Aorta (tissue), 5 donors: ENCODE results near the gene DTX3. TPM values are rescaled to one million over a fixed set of nuclear protein-coding genes. Genes with fewer than 3 reads are reported as not detected.
"Not testable (repeated sequence)": the region's sequence is repeated elsewhere in the genome, so short reads cannot be mapped to it uniquely, and the experiment has no call there.

ENCODE experiments used
- ATAC-seq: fragments of 200-7000 bp; cut with Tn5 transposase; one replicate; pipeline ENCODE4 v1.9.1; 2022; ENCODE audit warnings: moderate library complexity; ENCODE audit not compliant: low FRiP score
- DNase-seq, 2 donors: peaks; one replicate each; pipeline ENCODE4 v3.0.0-alpha.2; 2020
- H3K27ac ChIP-seq, 2 donors: one replicate each; pipeline ENCODE4 v1.5.1; 2013; ENCODE audit warnings: low read length in 2 of 2, mild to moderate bottlenecking in 2 of 2, moderate library complexity in 2 of 2, control low read depth in 1 of 2, inconsistent platforms in 1 of 2, low read depth in 1 of 2
- H3K27me3 ChIP-seq, 2 donors: one replicate each; pipeline ENCODE4 v1.6.1; 2013; ENCODE audit warnings: control low read depth in 1 of 2, low read length in 1 of 2, mild to moderate bottlenecking in 1 of 2, moderate library complexity in 1 of 2; ENCODE audit not compliant: insufficient read depth in 2 of 2, control insufficient read depth in 1 of 2
- H3K36me3 ChIP-seq, 2 donors: one replicate each; pipeline ENCODE4 v1.6.1; 2013; ENCODE audit warnings: control low read depth in 1 of 2, low read length in 1 of 2, mild to moderate bottlenecking in 1 of 2; ENCODE audit not compliant: insufficient read depth in 2 of 2, control insufficient read depth in 1 of 2
- H3K4me1 ChIP-seq, 2 donors: one replicate each; pipeline ENCODE4 v1.6.1; 2013; ENCODE audit warnings: low read length in 2 of 2, control low read depth in 1 of 2, mild to moderate bottlenecking in 1 of 2, moderate library complexity in 1 of 2; ENCODE audit not compliant: insufficient read depth in 2 of 2, control insufficient read depth in 1 of 2
- H3K4me3 ChIP-seq, 2 donors: one replicate each; pipeline ENCODE4 v1.5.1; 2013; ENCODE audit warnings: low read length in 2 of 2, control low read depth in 1 of 2, mild to moderate bottlenecking in 1 of 2
- H3K9me3 ChIP-seq: one replicate; pipeline ENCODE4 v1.6.1; 2013; ENCODE audit warnings: mild to moderate bottlenecking, low read length; ENCODE audit not compliant: control insufficient read depth
- WGBS, 2 donors: extraction: QIAGEN DNeasy Blood & Tissue Kit; methylation state at CpG; one replicate each; pipeline ENCODE4 v1.1.7; 2013; 5-methylcytosine and 5-hydroxymethylcytosine counted together
- intact Hi-C, 2 donors: fragments of 100-400 bp; cut with DNase I; formaldehyde crosslinking; loops; one replicate each; pipeline versions ENCODE4 v1.14.2 to v1.15.0; 2022
- long read RNA-seq, 2 donors: library from polyadenylated mRNA; unstranded; transcript quantifications; one replicate each; pipeline ENCODE4 v2.0.0, GENCODE V29; 2020 to 2021
- polyA plus RNA-seq, 2 donors: library from polyadenylated mRNA; stranded (reverse); fragments of 200-250 nt; gene quantifications; one replicate each; pipeline ENCODE4 v1.2.3, GENCODE V29; 2013
- total RNA-seq, 2 donors: library from RNA; stranded (reverse); fragmentation: NEBNext Ultra II Directional; extraction: Animal tissue kit (Norgen Biotek cat#: 25700); gene quantifications; one replicate each; pipeline ENCODE4 v1.2.1, GENCODE V29; 2021
- donor health status: healthy with polysubstance abuse.
- donor health status: Bipolar disorder and iron deficiency.
- donor health status: DM: no; HTN: no; CAD: no.
- donor health status: DM: no; HTN: no; CAD: no.
- donor health status: DM: yes; HTN: yes; CAD: no.

The DTX3 gene, protein sequence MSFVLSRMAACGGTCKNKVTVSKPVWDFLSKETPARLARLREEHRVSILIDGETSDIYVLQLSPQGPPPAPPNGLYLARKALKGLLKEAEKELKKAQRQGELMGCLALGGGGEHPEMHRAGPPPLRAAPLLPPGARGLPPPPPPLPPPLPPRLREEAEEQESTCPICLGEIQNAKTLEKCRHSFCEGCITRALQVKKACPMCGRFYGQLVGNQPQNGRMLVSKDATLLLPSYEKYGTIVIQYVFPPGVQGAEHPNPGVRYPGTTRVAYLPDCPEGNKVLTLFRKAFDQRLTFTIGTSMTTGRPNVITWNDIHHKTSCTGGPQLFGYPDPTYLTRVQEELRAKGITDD
- total RNA-seq (10 to 100 TPM; 47.2 to 47.4 TPM), polyA plus RNA-seq (100 to 1,000 TPM in 1 of 2 donors, 10 to 100 TPM in 1; 14.0 to 123 TPM)
- long read RNA-seq, donor 1, partial matches to known transcripts: 2 of 13 reads
- long read RNA-seq, donor 1, other reads (novel, unspliced or antisense): 6 of 13 reads
- long read RNA-seq, donor 2, partial matches to known transcripts: 2 of 17 reads
- long read RNA-seq, donor 2, other reads (novel, unspliced or antisense): 11 of 17 reads

DNA sequence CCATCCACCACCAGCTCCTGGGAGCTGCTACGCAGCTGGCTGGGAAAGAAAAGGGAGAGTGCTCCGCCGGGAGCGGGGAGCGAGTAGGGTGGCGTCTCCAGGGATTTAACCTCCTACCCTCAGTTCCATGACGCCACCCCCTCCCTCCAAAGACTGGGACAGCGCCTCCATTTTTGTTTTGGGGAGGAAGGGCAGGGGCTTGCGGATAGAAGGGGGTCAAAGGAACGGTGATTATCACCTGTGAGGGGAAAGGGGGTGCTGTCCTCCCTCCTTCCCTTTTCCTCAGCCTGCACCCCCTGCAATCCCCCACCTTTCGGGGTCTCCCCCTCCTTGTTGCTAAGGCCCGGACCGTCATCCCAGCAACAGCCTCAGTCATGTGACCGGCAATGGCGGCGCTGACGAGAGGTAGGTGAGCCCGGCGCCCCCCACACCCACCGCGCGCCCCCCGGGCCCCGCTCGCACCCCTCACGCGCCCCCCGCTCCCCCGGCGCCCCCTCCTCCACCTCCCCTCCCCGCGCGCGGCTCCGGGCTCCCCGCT, at the start of gene DTX3:
Gene DTX3 (plus strand): TSS at position 371 of the 538 bp plus-strand sequence. CDS start 1,694 bp downstream, outside the sequence.
- H3K36me3 ChIP-seq: peaks cover 4 to 5% of the 10 kb centered on the region in 2 donors
- WGBS, 2 donors: 0 to 1% methylated on average over 18 to 36 of the region's 36 CpGs
- ATAC-seq (peak; percentile 63), DNase-seq (peak in 1 of 2 donors; percentile 65)
- peak within 1 kb of the TSS; percentile 94 to 97 for H3K27ac ChIP-seq
- H3K9me3 ChIP-seq: no peaks in the 10 kb centered on the region
- H3K4me3 ChIP-seq: peak within 1 kb of the TSS; percentile 67 to 96
- intact Hi-C loops: no loop called here
- peaks cover 0 to 2% of the 10 kb centered on the region in 2 donors for H3K4me1 ChIP-seq
- H3K27me3 ChIP-seq: no peaks in the 10 kb centered on the region

DNA sequence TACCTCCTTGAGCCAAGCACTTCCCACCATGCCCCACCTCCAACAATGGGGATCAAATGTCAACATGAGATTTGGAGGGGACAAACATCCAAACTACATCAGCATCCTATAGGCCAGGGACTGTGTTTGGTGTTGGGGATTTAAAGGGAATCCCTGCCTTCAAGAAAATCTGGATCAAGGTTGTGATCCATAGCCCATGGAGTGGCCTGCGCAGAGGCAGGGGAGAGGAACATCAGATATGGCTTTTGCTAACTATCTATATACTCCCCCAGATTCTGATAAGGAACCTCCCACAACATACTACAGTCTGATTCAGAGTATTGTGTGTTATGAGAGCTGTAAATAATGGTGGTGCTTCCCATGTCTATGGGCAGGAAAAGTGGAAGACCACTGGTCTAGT, 49.7 kb upstream of the DTX3 start:
- ATAC-seq (no peak), DNase-seq (no peak)
- H3K27ac ChIP-seq: no peak overlapping the region
- H3K9me3 ChIP-seq: no peaks in the 10 kb centered on the region
- H3K36me3 ChIP-seq: no peaks in the 10 kb centered on the region
- intact Hi-C loops: no loop called here
- no peak overlapping the region for H3K4me3 ChIP-seq
- H3K4me1 ChIP-seq: no peaks in the 10 kb centered on the region
- 100% methylated on average over 1 of the region's 1 CpG for WGBS, 2 donors
- H3K27me3 ChIP-seq: no peaks in the 10 kb centered on the region

DNA sequence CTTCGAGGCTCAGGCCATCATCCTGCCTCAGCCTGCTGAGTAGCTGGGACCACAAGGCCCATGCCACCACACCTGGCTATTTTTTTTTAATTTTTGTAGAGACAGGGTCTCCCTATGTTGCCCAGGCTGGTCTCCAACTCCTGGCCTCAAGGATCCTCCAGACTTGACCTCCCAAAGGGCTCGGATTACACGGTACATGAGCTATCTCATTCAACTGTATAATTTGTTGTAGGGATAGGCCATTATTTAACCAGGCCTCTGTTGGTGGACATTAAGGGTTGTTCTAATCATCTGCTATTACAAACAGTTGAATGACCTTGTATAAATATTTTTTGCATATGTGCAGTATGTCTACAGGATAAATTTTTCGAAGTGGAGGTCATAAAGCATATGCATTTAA, 45.8 kb upstream of the DTX3 start:
- no peak overlapping the region for H3K4me3 ChIP-seq
- ATAC-seq (no peak), DNase-seq (no peak)
- intact Hi-C loops: no loop called here
- no peaks in the 10 kb centered on the region for H3K9me3 ChIP-seq
- H3K27me3 ChIP-seq: no peaks in the 10 kb centered on the region
- 89 to 92% methylated on average over 4 of the region's 4 CpGs for WGBS, 2 donors
- no peak overlapping the region for H3K27ac ChIP-seq
- H3K36me3 ChIP-seq: peaks cover 0 to 1% of the 10 kb centered on the region in 2 donors
- H3K4me1 ChIP-seq: no peaks in the 10 kb centered on the region

DNA sequence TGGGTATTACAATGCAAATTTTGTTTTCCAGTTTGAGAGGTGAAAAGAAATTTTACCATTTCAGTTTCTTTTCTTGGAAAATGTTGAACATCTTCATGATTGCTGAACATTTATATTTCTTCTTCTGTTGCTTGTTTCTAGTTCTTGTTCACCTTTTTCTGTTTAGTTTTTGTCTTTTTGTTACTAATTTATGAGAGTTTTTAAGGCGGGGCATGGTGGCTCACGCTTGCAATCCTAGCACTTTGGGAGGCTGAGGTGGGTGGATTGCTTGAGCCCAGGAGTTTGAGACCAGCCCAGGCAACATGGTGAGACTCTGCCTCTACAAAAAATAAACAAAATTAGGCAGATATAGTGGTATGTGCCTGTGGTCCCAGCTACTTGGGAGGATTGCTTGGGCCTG, 44.1 kb upstream of the DTX3 start:
- DNase-seq: no peak
- Histone ChIP-seq H3K9me3 (no peaks in the 10 kb centered on the region), H3K36me3 (peaks cover 0 to 3% of the 10 kb centered on the region in 2 donors), H3K4me1 (no peaks in the 10 kb centered on the region), H3K27me3 (no peaks in the 10 kb centered on the region), H3K4me3 (no peak overlapping the region), H3K27ac (no peak overlapping the region)
- ATAC-seq: no peak
- 92 to 97% methylated on average over 2 of the region's 2 CpGs for WGBS, 2 donors
- intact Hi-C loops: no loop called here

DNA sequence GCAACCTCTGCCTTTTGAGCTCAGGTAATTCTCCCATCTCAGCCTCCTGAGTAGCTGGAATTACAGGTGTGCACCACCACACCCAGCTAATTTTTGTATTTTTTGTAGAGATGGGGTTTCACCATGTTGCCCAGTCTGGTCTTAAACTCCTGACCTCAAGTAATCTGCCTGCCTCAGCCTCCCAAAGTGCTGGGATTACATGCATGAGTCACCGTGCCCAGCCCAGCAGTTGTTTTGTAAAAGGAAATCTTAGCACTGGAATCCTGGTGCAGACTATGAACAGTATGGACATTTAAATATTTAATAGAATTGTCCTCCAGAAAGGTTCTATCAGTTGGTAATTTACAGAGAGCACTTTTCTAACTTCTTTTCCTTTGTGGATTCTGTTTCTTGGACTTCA, 43.5 kb upstream of the DTX3 start:
- H3K4me1 ChIP-seq, H3K27ac ChIP-seq, DNase-seq, H3K36me3 ChIP-seq, H3K9me3 ChIP-seq, H3K4me3 ChIP-seq, ATAC-seq, intact Hi-C loops, H3K27me3 ChIP-seq: not testable (repeated sequence)
- WGBS, 2 donors: 64% methylated on average over 1 of the region's 1 CpG

DNA sequence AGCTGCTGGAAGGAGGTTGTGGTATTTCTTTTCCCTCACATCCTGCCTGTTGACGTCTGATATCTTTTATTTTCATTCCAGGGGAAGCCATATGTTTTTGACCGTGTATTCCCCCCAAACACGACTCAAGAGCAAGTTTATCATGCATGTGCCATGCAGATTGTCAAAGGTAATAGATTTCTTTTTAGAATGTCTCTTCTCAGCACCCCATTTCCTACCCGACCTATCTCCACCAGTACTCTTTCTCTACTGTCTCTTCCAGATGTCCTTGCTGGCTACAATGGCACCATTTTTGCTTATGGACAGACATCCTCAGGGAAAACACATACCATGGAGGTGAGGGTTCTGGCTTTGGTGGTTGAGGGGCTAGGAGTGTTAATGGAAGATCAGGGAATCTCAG, 41.3 kb upstream of the DTX3 start:
- intact Hi-C loops: no loop called here
- WGBS, 2 donors: 39 to 41% methylated on average over 4 of the region's 4 CpGs
- Histone ChIP-seq H3K4me3 (no peak overlapping the region), H3K27ac (no peak overlapping the region), H3K27me3 (no peaks in the 10 kb centered on the region), H3K36me3 (peaks cover 0 to 3% of the 10 kb centered on the region in 2 donors), H3K4me1 (no peaks in the 10 kb centered on the region), H3K9me3 (no peaks in the 10 kb centered on the region)
- ATAC-seq (no peak), DNase-seq (no peak)

DNA sequence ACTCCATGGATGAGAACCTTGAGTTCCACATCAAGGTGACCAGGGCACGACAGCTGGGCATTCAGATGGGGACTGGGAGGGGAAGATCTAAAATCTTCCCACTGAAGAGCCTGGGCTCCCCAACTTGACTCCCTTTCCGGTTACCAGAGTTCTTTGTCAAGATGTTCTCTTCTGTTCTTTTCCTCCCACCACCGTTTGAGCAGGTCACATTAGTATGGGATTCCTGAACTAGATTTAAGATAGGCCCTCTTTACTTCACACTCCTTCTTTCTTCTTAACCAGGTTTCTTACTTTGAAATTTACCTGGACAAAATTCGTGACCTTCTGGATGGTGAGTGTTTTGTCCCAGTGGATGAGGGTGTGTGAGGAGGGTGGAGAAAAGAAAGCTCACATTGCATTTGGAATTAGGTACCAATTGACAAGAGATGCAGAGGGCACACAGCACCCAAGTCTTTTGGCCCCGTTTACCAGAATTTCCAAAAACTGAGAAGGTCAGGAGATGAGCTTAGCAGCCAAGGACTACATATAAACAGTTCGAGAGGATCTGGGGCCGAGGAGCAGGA, 40.4 kb upstream of the DTX3 start:
- Histone ChIP-seq H3K36me3 (peaks cover 0 to 3% of the 10 kb centered on the region in 2 donors), H3K4me3 (no peak overlapping the region), H3K27me3 (no peaks in the 10 kb centered on the region), H3K27ac (no peak overlapping the region), H3K9me3 (no peaks in the 10 kb centered on the region), H3K4me1 (no peaks in the 10 kb centered on the region)
- DNase-seq: no peak
- 81 to 83% methylated on average over 7 of the region's 7 CpGs for WGBS, 2 donors
- ATAC-seq: no peak
- intact Hi-C loops: no loop called here

DNA sequence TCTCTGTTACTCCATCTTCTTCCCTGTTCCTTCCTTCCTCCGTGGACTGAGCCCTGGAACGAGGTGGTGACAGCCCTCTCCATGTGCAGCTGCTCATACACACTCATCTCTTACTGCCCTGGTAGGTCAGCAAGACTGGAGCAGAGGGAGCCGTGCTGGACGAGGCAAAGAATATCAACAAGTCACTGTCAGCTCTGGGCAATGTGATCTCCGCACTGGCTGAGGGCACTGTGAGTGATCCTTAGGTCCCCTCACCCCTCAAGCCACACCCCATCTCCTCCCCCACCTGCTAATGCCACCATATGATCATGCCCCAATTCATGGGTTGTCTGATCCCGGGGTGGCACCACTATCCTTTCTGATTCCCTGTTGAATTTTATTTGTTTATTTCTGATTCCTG, 35.8 kb upstream of the DTX3 start:
- Histone ChIP-seq H3K27me3 (no peaks in the 10 kb centered on the region), H3K9me3 (no peaks in the 10 kb centered on the region), H3K4me1 (no peaks in the 10 kb centered on the region), H3K27ac (no peak overlapping the region), H3K36me3 (peaks cover 0 to 2% of the 10 kb centered on the region in 2 donors), H3K4me3 (no peak overlapping the region)
- intact Hi-C loops: no loop called here
- WGBS, 2 donors: 69 to 74% methylated on average over 6 of the region's 6 CpGs
- DNase-seq: no peak
- ATAC-seq: no peak
